CD4-positive, alpha-beta T cell treated with Interleukin-15 for 4 hours (primary cell): ENCODE measurements around the gene CCL16.
A peak's percentile ranks its signal among the peaks of the same experiment; 100 is the strongest.
"Not testable (repeated sequence)": the region's sequence is repeated elsewhere in the genome, so short reads cannot be mapped to it uniquely, and the experiment has no call there.

Source experiments
- DNase-seq: peaks from one replicate; pipeline ENCODE4 v3.0.0-alpha.2; 2020; ENCODE audit warnings: low spot score

CCL16 gene

GRCh38 chr17:35984140-35984539 lies 2.8 kb upstream of the CCL16 start:
- no peak for DNase-seq

GRCh38 chr17:35982409-35983191 lies 1.3 kb upstream of the CCL16 start:
- DNase-seq, result no peak

DNA sequence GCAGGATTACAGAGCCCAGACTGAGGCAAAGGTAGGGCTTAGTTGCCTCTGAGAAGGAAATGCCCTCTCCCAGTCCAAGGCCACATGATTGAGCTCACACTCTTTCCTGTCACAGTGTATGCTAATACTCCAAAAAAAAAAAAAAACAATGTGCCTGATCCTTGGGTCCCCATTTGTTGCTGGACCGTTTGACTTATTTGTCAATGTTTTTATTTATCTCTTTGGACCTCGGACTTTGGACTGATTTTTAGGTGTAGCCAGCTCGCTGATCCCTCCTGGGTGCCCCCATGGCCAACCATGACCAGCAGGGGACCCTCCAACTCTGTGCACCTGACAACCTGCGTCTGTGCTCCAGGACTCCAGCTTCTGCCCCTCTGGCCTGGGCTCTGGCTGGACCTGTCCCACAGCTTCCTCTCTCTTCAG lies 622 bp upstream of the CCL16 start:
- no peak for DNase-seq

- no peak for DNase-seq
Measured at GRCh38 chr17:35978346-35978745, 3.0 kb downstream of the CCL16 start.

- no peak for DNase-seq
Measured at GRCh38 chr17:35977509-35977908, 3.8 kb downstream of the CCL16 start.

DNA sequence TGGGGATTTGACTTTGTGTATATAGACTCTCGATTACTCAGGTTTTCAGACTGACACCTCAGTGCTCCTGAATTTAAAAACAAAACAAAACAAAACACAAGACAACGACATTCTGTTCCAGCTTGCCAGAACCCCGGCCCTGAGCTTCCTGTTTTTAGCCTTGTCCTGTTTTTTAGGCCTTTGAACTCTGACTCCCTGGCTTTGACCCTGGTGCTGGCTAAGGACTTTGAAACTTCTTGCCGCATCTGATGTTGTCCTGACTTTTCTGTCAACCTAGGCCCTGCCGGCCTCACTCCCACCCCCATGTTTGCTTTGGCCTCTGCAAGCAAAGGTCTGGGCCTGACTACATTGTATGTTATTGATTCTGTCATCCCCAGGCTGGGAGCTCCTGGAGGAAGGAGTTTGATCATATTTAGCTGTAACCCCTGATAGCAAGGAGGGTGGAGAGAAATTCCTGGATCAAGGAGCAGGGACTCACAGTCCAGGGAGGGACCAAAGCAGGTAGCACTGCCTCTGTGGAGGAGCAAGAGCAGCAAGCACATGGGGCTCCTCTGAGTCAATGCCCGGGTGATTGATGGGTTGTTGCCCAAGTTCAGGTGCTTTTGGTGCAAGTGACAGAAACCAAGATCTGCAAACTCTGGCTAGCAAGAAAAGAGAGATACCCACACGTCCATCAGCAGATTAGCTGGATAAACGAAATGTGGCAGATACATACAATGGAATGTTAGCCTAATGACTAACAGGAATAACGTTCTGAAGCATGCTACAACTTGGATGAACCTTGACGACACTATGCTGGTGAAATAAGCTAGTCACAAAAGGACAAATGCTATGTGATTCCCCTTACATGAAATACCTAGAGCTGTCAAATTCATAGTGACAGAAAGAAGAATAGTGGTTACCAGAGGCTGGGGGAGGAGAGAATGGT lies 7.7 kb downstream of the CCL16 start:
- no peak for DNase-seq

DNA sequence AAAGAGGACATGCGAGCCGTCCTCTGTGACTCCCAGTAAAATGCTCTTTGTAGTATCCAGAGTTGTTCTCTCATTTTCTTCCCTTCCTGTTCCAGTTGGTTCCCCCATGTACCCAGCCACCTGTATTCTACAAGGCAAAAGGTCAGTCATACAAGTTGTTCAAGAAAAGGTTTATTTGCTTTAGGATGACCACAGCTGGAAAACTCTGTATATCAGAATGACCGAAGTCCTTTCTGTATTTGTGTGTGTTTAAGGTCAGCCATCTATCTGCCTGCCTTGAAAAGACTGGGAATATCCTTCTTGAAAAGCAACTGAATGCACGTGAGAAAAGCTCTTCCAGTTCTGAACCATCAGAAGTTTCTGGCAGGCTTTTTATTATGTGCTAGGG lies 8.4 kb downstream of the CCL16 start:
- DNase-seq, result no peak

DNA sequence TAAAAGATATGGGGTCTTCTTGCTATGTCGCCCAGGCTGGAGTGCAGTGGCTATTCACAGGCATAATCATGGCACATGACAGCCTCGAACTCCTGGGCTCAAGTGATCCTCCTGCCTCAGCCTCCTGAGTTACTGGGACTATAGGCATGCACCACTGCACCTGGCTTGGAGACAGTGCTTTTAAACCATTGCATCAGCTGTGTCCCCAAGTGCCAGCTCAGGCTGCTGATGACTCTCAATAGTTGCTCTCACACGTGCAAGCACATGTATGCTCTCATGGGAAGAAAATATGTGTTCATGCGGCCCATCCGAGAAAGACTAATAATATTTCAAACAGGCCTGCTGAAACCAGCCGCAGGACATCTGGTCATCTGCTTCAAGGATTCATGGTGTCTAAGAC lies 8.8 kb downstream of the CCL16 start:
- DNase-seq, result no peak

DNA sequence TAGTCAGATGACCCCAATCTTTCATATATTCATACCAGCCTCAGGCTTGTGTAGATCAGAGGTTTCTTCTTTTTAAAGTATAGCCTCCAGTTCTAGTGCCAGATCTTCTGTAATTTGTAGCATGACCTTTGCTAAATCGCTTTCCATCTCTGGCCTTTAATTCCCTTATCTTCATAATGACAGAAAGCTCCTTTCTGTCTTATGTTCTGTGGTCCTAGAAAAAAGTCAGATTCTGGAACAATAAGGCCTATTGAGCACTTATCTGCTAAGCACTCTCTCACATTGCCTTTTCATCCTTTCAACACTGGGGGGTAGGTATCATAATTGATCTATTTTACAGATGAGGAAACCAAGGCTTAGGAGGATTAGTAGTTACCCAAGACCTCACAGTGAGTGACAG lies 9.2 kb downstream of the CCL16 start:
- no peak for DNase-seq

DNA sequence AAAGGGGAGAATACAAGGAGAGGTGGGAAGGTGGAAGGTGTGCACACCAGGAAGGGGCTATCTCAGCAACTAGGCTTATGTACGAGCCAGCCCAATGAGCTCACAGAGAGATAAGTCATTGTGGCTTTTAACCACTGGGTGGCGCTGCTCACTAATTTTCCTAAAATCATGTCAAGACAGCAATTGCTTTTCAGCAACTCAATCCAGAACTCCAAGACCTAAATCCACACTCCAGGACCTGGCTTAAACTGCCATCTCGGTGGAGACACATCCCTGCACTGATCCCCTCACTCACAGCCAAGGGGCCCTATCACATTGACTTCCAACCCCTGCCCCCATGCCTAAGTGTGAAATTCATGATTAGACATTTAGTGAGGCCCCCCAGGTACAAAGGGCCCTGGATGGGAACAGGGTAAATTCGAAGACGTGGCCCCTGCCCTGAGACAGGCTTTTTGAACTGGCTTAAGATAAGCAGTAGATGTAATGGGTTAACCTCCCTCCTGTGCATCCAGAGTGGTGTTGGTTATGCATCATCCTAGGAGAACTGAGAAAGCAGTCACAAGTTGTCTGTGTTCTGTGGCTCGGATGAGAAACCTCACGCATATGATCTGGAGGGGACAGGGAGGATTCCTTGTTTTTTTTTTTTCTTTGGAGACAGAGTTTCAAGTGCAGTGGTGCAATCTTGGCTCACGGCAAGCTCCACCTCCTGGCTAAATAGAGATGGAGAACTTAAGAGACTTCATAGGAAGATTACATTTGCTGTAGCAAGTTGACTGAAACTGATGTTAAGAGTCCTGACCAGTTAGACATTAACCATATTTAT lies 11.5 kb downstream of the CCL16 start:
- DNase-seq, result peak; percentile 80

- DNase-seq, result no peak
Measured at GRCh38 chr17:35968520-35969054, 12.7 kb downstream of the CCL16 start.

DNA sequence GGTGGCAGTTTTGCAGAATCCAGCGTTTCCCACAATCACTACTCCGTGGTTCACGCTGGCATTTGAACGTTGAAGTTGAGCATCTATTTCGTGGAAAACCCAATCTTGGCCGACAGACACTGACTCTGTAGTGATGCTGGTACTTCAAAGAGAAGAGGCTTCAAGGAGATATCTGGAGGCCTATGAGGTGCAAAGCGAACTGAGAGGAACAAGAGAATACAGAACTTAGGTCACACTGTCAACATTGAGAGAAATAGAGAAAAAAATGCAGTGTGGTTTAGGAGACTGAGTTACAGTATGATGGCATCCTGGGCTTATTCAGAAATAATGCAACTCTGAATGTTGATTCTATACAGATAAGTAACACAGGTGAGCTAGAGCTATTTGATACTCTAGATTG lies 16.0 kb downstream of the CCL16 start:
- DNase-seq, result no peak

GRCh38 chr17:35963663-35964062 lies 17.6 kb downstream of the CCL16 start:
- no peak for DNase-seq

DNA sequence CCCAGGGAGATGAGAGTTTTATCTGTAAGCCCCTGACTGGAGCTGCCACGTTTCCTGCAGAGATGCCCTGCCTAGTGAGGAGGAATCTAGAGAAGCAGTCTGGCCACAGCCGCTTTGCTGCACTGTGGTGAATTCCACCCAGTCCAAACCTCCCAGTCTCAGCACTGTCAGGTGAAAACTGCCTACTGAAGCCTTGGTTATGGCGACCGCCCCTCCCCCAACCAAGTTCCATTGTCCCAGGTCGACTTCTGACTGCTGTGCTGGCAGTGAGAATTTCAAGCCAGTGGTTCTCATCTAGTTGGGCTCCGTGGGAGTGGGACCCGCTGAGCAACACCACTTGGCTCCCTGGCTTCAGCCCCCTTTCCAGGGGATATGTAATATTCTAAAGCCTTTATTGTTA lies 27.6 kb downstream of the CCL16 start:
- no peak for DNase-seq

GRCh38 chr17:35949401-35949800 lies 31.9 kb downstream of the CCL16 start:
- no peak for DNase-seq

DNA sequence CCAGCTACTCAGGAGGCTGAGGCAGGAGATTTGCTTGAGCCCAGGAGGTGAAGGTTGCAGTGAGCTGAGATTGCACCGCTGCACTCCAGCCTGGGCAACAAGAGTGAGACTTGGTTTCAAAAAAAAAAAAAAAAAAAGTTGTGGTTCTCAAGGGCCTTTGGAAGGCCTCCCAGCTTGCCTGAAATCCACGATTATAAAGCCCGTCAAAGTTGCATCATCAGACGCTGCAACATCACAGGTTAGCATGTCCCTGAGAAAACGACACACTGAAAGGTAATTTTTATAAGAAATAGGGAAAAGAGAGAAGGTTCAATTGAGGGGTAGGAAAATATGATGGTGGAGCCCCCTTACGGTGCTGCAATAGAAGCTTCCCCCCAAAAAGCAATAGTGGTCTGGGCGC lies 33.2 kb downstream of the CCL16 start:
- DNase-seq, result no peak

DNA sequence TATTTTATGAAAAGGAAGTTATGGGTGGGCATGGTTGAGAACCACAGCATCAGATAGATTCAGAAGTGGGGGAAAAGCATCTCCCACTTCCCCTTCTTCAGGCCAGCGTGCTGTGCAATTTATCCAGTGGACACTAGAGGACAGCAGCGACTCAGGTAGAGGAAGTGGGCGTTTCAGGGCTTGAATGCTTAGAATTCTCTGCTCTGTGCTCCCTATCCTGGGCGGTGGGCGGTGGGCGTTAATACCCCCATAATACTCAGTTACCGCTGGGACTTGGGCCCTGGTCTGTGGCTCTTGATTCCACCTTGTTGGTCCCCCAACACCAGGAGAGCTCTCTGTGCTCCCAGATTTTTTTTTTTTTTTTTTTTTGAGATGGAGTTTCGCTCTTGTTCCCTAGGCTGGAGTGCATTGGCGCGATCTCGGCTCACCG lies 34.1 kb downstream of the CCL16 start:
- peak; percentile 57 for DNase-seq

DNA sequence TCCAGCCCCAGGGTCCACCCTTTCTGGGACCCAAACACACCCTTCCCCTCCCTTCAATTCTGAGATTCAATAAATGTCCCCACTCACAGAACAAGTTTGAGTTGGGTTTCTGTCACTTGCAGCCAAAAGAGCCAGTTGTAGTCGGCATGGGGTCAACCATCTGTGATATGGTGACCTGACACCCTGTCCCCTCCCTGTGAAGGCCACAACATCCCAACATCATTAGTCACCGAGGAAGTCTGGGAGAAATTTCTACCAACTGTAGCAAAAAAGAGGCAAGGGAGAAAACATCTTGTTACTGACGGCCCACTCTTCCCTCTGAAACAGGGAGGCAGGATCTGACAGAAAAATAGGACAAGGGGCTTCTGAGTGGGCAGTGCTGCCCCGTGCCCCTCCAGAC lies 37.1 kb downstream of the CCL16 start:
- no peak for DNase-seq

- DNase-seq, result no peak
Measured at GRCh38 chr17:35943537-35943936, 37.8 kb downstream of the CCL16 start, which contains the start of gene LYZL6. TSS of gene LYZL6 (minus strand) at chr17:35943713. CDS start at chr17:35939356, 4,357 bp downstream.

- no peak for DNase-seq
Measured at GRCh38 chr17:35942588-35943186, 38.6 kb downstream of the CCL16 start.

- not testable (repeated sequence) for DNase-seq
Measured at GRCh38 chr17:35938492-35938891, 42.8 kb downstream of the CCL16 start.
